ENCODE data around the gene KLRC2. TPM values are rescaled to one million over a fixed set of nuclear protein-coding genes. Genes with fewer than 3 reads are reported as not detected.

KLRC2 gene
- total RNA-seq, 1 experiment from 2014 or later: 7.5 TPM

DNA sequence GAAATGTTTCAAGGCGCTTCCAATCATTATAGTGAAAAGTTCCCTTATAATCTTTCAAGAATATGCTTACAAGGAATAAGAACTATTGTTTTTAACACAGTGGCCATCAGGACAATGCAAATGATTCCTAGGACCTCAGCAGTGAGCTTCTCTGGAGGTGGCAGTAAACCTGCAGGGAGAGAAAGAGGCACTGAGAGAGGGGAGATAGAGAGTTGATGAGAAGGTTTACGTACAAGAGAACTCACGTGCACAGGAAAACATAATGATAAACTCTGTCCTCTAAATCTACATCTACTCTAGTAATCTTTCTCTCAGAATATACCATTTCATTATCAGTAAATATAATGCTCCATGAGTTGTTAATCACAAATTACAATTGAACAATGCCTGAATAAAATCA is 27.0 kb downstream of the KLRC2 start:
- intact Hi-C loops (cut with micrococcal nuclease): loop anchor here (10.0 kb wide), 1 partner anchor 46 kb away; the partner anchor contains the start of gene KLRC1
- H3K4me3 ChIP-seq (replicated peaks in 1 of 2; ENCODE audit: low read depth in 1 of 2, low read length in 2 of 2): no peak overlapping the region
- DNase-seq (ENCODE audit: low read depth, low spot score) (no peak), ATAC-seq (no peak)
- H3K27me3 ChIP-seq (ENCODE audit: insufficient read depth, low read length): no peaks in the 10 kb centered on the region
- peak overlapping the region; percentile 69 for H2AFZ ChIP-seq (ENCODE audit: low read depth, low read length, poor library complexity, severe bottlenecking)
- peak overlapping the region; percentile 63 for H3K27ac ChIP-seq (ENCODE audit: low read depth, low read length)
- no peaks in the 10 kb centered on the region for H3K79me2 ChIP-seq (ENCODE audit: insufficient read depth, low read length)
- ChIA-PET RAD21 (ENCODE audit: low non-redundant PET in 1 of 2, low total read pairs in 2 of 2, uncharacterized antibody in 2 of 2, unreplicated experiment in 2 of 2) (no interaction called here), POLR2A (no interaction called here), CTCF (no interaction called here)
- H3K9me3 ChIP-seq (ENCODE audit: control insufficient read depth in 1 of 2, insufficient read depth in 1 of 2, low read depth in 1 of 2, low read length in 2 of 2): no peaks in the 10 kb centered on the region
- H4K20me1 ChIP-seq (ENCODE audit: insufficient read depth): no peaks in the 10 kb centered on the region
- TSS peak; percentile 35 for BruUV-seq (replicated peaks)
- no peak overlapping the region for H3K9ac ChIP-seq (ENCODE audit: low read length)
- H3K9me2 ChIP-seq (ENCODE audit: insufficient read depth): no peaks in the 10 kb centered on the region
- no peak for TF ChIP-seq EGR1 (IDR thresholded peaks at IDR 0.05; ENCODE audit: low read depth)
- TF ChIP-seq YY1 (IDR thresholded peaks at IDR 0.05; ENCODE audit: extremely low read depth, insufficient replicate concordance, low read depth, low read length): no peak
- no peaks in the 10 kb centered on the region for H3K36me3 ChIP-seq (ENCODE audit: control insufficient read depth in 1 of 2, insufficient read depth in 2 of 2, low read length in 2 of 2)
- H3K4me2 ChIP-seq (ENCODE audit: low read length): peak overlapping the region; percentile 30; the same call in 1 of the 2 replicates
- H3K4me1 ChIP-seq (ENCODE audit: control insufficient read depth in 1 of 2, insufficient read depth in 2 of 2, low read length in 2 of 2): peaks cover 14% of the 10 kb centered on the region in 2 experiments

DNA sequence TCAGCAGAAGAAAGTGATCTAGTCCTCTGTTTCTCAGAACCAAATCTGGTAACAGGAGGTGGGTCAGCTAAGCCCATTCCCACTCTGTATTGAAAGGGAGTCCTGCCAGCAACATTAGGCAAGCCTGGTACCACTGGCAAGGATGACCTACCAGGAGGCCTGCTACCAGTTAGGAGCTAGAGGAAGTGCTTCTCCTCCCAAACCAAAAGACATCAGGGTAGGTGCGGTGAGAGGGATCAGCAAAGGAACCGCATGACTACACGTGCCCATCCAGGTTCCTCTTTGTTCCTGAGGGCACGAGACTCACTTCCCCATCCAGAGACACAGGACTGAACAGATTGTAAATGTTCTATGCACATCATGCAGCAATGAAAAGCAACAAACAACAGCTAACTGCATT is 29.1 kb downstream of the KLRC2 start:
- no peaks in the 10 kb centered on the region for H3K79me2 ChIP-seq (ENCODE audit: insufficient read depth, low read length)
- POLR2A ChIA-PET: no interaction called here

More for the DNA sequence above, 29.1 kb downstream of the KLRC2 start:
- H3K4me1 ChIP-seq (ENCODE audit: control insufficient read depth in 1 of 2, insufficient read depth in 2 of 2, low read length in 2 of 2): peaks cover 14% of the 10 kb centered on the region in 2 experiments
- H3K9me3 ChIP-seq (ENCODE audit: control insufficient read depth in 1 of 2, insufficient read depth in 1 of 2, low read depth in 1 of 2, low read length in 2 of 2): no peaks in the 10 kb centered on the region
- CTCF ChIA-PET: no interaction called here
- ATAC-seq (no peak), DNase-seq (ENCODE audit: low read depth, low spot score) (no peak)
- no TSS peak for BruUV-seq (replicated peaks)
- H4K20me1 ChIP-seq (ENCODE audit: insufficient read depth): no peaks in the 10 kb centered on the region
- H3K9ac ChIP-seq (ENCODE audit: low read length): no peak overlapping the region
- TF ChIP-seq JUND (IDR thresholded peaks at IDR 0.05) (no peak), POLR2AphosphoS5 (IDR thresholded peaks at IDR 0.05; ENCODE audit: low read depth, low read length) (no peak), ZNF274 (IDR thresholded peaks at IDR 0.05; ENCODE audit: low read depth, low read length) (no peak), POLR2A (IDR thresholded peaks at IDR 0.05; ENCODE audit: borderline replicate concordance, extremely low read depth, insufficient read depth, insufficient read length) (no peak), YY1 (IDR thresholded peaks at IDR 0.05; ENCODE audit: extremely low read depth, insufficient replicate concordance, low read depth, low read length) (no peak), EGR1 (IDR thresholded peaks at IDR 0.05; ENCODE audit: low read depth) (no peak), EZH2 (IDR thresholded peaks at IDR 0.05) (no peak), SRF (IDR thresholded peaks at IDR 0.05; ENCODE audit: low read depth) (no peak), EZH2phosphoT487 (IDR thresholded peaks at IDR 0.05; ENCODE audit: borderline replicate concordance) (no peak), ELF1 (IDR thresholded peaks at IDR 0.05; ENCODE audit: borderline replicate concordance, low read depth) (no peak), RAD21 (IDR thresholded peaks at IDR 0.05; ENCODE audit: low read depth) (no peak), TCF7L2 (IDR thresholded peaks at IDR 0.05; ENCODE audit: borderline replicate concordance, extremely low read depth, insufficient read depth, insufficient read length) (no peak), CBX3 (IDR thresholded peaks at IDR 0.05; ENCODE audit: low read depth) (no peak), CEBPB (IDR thresholded peaks at IDR 0.05; ENCODE audit: low read depth) (no peak)
- TF ChIP-seq, protein P1, sequence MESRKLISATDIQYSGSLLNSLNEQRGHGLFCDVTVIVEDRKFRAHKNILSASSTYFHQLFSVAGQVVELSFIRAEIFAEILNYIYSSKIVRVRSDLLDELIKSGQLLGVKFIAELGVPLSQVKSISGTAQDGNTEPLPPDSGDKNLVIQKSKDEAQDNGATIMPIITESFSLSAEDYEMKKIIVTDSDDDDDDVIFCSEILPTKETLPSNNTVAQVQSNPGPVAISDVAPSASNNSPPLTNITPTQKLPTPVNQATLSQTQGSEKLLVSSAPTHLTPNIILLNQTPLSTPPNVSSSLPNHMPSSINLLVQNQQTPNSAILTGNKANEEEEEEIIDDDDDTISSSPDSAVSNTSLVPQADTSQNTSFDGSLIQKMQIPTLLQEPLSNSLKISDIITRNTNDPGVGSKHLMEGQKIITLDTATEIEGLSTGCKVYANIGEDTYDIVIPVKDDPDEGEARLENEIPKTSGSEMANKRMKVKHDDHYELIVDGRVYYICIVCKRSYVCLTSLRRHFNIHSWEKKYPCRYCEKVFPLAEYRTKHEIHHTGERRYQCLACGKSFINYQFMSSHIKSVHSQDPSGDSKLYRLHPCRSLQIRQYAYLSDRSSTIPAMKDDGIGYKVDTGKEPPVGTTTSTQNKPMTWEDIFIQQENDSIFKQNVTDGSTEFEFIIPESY (IDR thresholded peaks at IDR 0.05; ENCODE audit: extremely low read depth, insufficient replicate concordance, low read length): no peak
- TF ChIP-seq, protein P2, sequence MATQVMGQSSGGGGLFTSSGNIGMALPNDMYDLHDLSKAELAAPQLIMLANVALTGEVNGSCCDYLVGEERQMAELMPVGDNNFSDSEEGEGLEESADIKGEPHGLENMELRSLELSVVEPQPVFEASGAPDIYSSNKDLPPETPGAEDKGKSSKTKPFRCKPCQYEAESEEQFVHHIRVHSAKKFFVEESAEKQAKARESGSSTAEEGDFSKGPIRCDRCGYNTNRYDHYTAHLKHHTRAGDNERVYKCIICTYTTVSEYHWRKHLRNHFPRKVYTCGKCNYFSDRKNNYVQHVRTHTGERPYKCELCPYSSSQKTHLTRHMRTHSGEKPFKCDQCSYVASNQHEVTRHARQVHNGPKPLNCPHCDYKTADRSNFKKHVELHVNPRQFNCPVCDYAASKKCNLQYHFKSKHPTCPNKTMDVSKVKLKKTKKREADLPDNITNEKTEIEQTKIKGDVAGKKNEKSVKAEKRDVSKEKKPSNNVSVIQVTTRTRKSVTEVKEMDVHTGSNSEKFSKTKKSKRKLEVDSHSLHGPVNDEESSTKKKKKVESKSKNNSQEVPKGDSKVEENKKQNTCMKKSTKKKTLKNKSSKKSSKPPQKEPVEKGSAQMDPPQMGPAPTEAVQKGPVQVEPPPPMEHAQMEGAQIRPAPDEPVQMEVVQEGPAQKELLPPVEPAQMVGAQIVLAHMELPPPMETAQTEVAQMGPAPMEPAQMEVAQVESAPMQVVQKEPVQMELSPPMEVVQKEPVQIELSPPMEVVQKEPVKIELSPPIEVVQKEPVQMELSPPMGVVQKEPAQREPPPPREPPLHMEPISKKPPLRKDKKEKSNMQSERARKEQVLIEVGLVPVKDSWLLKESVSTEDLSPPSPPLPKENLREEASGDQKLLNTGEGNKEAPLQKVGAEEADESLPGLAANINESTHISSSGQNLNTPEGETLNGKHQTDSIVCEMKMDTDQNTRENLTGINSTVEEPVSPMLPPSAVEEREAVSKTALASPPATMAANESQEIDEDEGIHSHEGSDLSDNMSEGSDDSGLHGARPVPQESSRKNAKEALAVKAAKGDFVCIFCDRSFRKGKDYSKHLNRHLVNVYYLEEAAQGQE (IDR thresholded peaks at IDR 0.05; ENCODE audit: low read depth): no peak
- no peaks in the 10 kb centered on the region for H3K9me2 ChIP-seq (ENCODE audit: insufficient read depth)
- H3K4me2 ChIP-seq (ENCODE audit: low read length): no peak overlapping the region
- no peak overlapping the region for H3K27ac ChIP-seq (ENCODE audit: low read depth, low read length)
- H3K4me3 ChIP-seq (replicated peaks in 1 of 2; ENCODE audit: low read depth in 1 of 2, low read length in 2 of 2): no peak overlapping the region
- no peak overlapping the region for H2AFZ ChIP-seq (ENCODE audit: low read depth, low read length, poor library complexity, severe bottlenecking)
- H3K36me3 ChIP-seq (ENCODE audit: control insufficient read depth in 1 of 2, insufficient read depth in 2 of 2, low read length in 2 of 2): no peaks in the 10 kb centered on the region
- H3K27me3 ChIP-seq (ENCODE audit: insufficient read depth, low read length): no peaks in the 10 kb centered on the region
- intact Hi-C loops (cut with micrococcal nuclease): loop anchor here (10.0 kb wide), 1 partner anchor 48 kb away; the partner anchor contains the start of gene KLRC1
- RAD21 ChIA-PET (ENCODE audit: low non-redundant PET in 1 of 2, low total read pairs in 2 of 2, uncharacterized antibody in 2 of 2, unreplicated experiment in 2 of 2): no interaction called here
